B cell (primary cell): ENCODE measurements around the gene KLF3.

Source experiments
- CTCF ChIP-seq: fragments of 200-600 bp; IDR thresholded peaks from one replicate; pipeline ENCODE4 v1.8.0; 2022; ENCODE audit warnings: antibody characterized with exemption, mild to moderate bottlenecking
- EZH2 ChIP-seq: IDR thresholded peaks from 2 replicates; pipeline ENCODE4 v1.6.1; 2012; ENCODE audit warnings: borderline replicate concordance, low read depth, mild to moderate bottlenecking, moderate library complexity, low read length; ENCODE audit not compliant: insufficient read depth, poor library complexity, severe bottlenecking

- TF ChIP-seq CTCF (no peak), EZH2 (no peak)
These were observed 51.1 kb downstream of the KLF3 start for GRCh38 chr4:38715050-38715449.
